ENCODE results near the gene DAGLA. TPM values are rescaled to one million over a fixed set of nuclear protein-coding genes. Genes with fewer than 3 reads are reported as not detected.

DAGLA gene
- total RNA-seq, 1 experiment from 2014 or later, result 8.6 TPM

DNA sequence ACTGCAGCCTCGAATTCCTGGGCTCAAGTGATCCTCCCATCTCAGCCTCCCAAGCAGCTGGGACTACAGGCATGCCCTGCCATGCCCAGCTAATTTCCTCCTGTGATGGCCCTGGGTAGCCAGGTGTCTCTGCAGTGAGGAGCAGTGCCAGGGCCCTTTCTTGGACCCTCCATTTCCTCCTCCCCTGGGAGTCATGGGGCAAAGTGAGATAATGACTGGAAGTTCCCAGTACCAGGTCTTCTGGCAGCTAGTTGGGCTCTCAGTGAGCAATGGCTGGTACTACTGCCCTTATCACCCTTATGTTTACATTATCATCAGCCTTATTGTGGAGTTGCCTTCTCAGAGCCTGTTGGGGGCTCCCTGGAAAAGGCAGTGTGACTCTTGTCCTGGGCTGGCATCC is 17.6 kb downstream of the DAGLA start:
- peak overlapping the region; percentile 66 for H3K9ac ChIP-seq (ENCODE audit: low read length)
- peaks cover 4% of the 10 kb centered on the region for H3F3A ChIP-seq (ENCODE audit: low read length, unreplicated experiment)
- H3K4me3 ChIP-seq (ENCODE audit: low read length), result no peak overlapping the region
- no peaks in the 10 kb centered on the region for H4K20me1 ChIP-seq (ENCODE audit: low read length)
- ChIA-PET POLR2A (ENCODE audit: unreplicated experiment) (no interaction called here), CTCF (interaction anchor here (0.9 to 1.5 kb wide), 2 partner anchors 30 to 36 kb away, joined by 3 to 4 read pairs; no protein-coding TSS in a partner anchor)
- BruUV-seq (replicated peaks), result no TSS peak
- intact Hi-C loops (cut with micrococcal nuclease), result loop anchor here (1.0 kb wide), 1 partner anchor 33 kb away; no protein-coding TSS in a partner anchor
- H3K4me1 ChIP-seq (ENCODE audit: insufficient read depth, low read length), result peaks cover 74% of the 10 kb centered on the region
- H3K27me3 ChIP-seq (ENCODE audit: low read length), result no peaks in the 10 kb centered on the region
- DNase-seq (no peak), ATAC-seq (no peak)
- no peaks in the 10 kb centered on the region for H3K9me2 ChIP-seq (replicated peaks; ENCODE audit: low read length)
- TF ChIP-seq EZH2phosphoT487 (IDR thresholded peaks at IDR 0.05; ENCODE audit: borderline replicate concordance, low read length) (no peak), EZH2 (IDR thresholded peaks at IDR 0.05; ENCODE audit: low read length, unreplicated experiment) (no peak)
- TF ChIP-seq, protein P1, sequence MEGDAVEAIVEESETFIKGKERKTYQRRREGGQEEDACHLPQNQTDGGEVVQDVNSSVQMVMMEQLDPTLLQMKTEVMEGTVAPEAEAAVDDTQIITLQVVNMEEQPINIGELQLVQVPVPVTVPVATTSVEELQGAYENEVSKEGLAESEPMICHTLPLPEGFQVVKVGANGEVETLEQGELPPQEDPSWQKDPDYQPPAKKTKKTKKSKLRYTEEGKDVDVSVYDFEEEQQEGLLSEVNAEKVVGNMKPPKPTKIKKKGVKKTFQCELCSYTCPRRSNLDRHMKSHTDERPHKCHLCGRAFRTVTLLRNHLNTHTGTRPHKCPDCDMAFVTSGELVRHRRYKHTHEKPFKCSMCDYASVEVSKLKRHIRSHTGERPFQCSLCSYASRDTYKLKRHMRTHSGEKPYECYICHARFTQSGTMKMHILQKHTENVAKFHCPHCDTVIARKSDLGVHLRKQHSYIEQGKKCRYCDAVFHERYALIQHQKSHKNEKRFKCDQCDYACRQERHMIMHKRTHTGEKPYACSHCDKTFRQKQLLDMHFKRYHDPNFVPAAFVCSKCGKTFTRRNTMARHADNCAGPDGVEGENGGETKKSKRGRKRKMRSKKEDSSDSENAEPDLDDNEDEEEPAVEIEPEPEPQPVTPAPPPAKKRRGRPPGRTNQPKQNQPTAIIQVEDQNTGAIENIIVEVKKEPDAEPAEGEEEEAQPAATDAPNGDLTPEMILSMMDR (conservative IDR thresholded peaks at IDR 0.05; ENCODE audit: low read depth, low read length), result no peak
- no peak overlapping the region for H3K4me2 ChIP-seq (ENCODE audit: low read length)
- no peaks in the 10 kb centered on the region for H3K36me3 ChIP-seq (ENCODE audit: low read depth, low read length)
- H2AFZ ChIP-seq (ENCODE audit: low read length), result no peak overlapping the region
- H3K79me2 ChIP-seq (ENCODE audit: low read length), result peaks cover 53% of the 10 kb centered on the region
- H3K9me3 ChIP-seq (ENCODE audit: low read length), result no peaks in the 10 kb centered on the region
- H3K27ac ChIP-seq (ENCODE audit: low read length), result peak overlapping the region; percentile 92

DNA sequence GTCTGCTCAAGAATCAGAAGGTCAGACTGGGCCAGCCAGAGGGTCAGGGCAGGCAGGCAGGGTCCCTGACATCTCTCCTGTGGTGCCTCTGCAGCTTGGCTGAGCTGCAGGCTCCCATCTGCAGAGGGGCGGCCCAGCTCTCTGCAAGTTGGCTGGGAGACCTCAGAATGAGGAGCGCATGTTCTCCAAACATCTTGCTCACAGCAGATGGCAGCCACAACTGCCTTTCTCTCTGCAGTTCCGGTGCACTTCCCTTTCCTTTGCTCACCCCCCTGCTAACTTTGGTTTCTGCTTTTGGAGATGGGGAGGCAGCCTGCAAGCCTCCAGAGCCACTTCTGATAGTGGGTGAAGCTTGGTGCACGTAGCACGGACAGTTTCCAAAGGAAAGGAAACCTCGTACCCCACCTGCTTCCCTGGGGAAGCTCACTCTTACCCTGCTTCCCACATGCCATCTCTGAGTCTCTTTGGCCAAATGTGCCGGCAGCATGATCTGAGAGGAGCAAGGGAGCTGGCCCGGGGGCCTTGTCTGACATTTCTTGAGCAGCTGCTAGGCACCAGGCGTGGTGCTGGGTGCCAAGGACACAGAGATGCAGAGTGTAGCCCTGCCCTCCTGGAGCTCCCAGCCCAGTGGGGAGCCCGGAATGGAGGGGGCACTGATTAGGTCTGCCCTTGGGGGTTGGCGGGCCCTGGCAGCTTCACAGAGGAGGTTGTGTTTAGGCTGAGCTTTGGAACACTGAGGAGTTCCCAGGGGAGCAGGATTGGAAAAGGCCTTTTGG is 18.2 kb downstream of the DAGLA start:
- intact Hi-C loops (cut with micrococcal nuclease), result no loop called here
- H3K9ac ChIP-seq (ENCODE audit: low read length), result no peak overlapping the region; the same call in 1 of the 2 replicates
- CTCF ChIA-PET, result interaction anchor here (0.9 to 1.5 kb wide), 2 partner anchors 30 to 35 kb away, joined by 3 to 4 read pairs; no protein-coding TSS in a partner anchor
- BruUV-seq (replicated peaks), result no TSS peak
- no peak for DNase-seq
- H3K27me3 ChIP-seq (ENCODE audit: low read length), result no peaks in the 10 kb centered on the region
- no peaks in the 10 kb centered on the region for H4K20me1 ChIP-seq (ENCODE audit: low read length)
- ATAC-seq, result no peak
- H3K27ac ChIP-seq (ENCODE audit: low read length), result peak overlapping the region; percentile 92
- no peak for TF ChIP-seq EZH2 (IDR thresholded peaks at IDR 0.05; ENCODE audit: low read length, unreplicated experiment)
- H3K9me2 ChIP-seq (replicated peaks; ENCODE audit: low read length), result no peaks in the 10 kb centered on the region
- H3K4me2 ChIP-seq (ENCODE audit: low read length), result peak overlapping the region; percentile 67
- H3K4me3 ChIP-seq (ENCODE audit: low read length), result no peak overlapping the region
- H3K4me1 ChIP-seq (ENCODE audit: insufficient read depth, low read length), result peaks cover 74% of the 10 kb centered on the region
- H3K9me3 ChIP-seq (ENCODE audit: low read length), result no peaks in the 10 kb centered on the region
- peaks cover 4% of the 10 kb centered on the region for H3F3A ChIP-seq (ENCODE audit: low read length, unreplicated experiment)
- no peaks in the 10 kb centered on the region for H3K36me3 ChIP-seq (ENCODE audit: low read depth, low read length)
- POLR2A ChIA-PET (ENCODE audit: unreplicated experiment), result no interaction called here
- H3K79me2 ChIP-seq (ENCODE audit: low read length), result peaks cover 53% of the 10 kb centered on the region
- H2AFZ ChIP-seq (ENCODE audit: low read length), result no peak overlapping the region

DNA sequence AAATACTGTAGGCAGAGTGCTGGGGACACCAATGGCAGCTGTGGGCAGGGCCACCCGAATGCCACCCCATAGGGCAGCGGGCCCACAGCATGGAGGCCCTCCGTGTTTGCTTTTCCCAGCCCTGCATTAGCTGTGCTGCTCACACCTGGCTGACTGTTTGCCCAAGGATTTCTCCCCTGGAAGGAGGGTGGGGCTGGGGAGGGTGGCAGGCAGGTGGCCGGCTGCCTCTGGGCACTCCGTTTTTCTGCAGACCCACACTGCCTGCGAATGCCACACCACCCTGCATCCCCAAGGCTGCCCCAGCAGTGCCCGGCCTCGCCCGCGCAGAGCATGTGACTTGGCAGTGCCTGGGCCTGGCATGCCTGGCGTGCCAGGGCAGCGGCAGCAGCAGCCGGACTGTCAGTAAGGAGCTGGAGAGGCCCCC is 19.6 kb downstream of the DAGLA start:
- ATAC-seq (peak; percentile 23), DNase-seq (peak; percentile 82)
- CTCF ChIA-PET, result no interaction called here
- H3K36me3 ChIP-seq (ENCODE audit: low read depth, low read length), result no peaks in the 10 kb centered on the region
- no peaks in the 10 kb centered on the region for H4K20me1 ChIP-seq (ENCODE audit: low read length)
- intact Hi-C loops (cut with micrococcal nuclease), result no loop called here
- no peak for TF ChIP-seq EZH2phosphoT487 (IDR thresholded peaks at IDR 0.05; ENCODE audit: borderline replicate concordance, low read length)
- TF ChIP-seq, protein P1 (conservative IDR thresholded peaks at IDR 0.05; ENCODE audit: low read depth, low read length), result no peak
- no peak for TF ChIP-seq EZH2 (IDR thresholded peaks at IDR 0.05; ENCODE audit: low read length, unreplicated experiment)
- H3K27ac ChIP-seq (ENCODE audit: low read length), result peak overlapping the region; percentile 92
- peak overlapping the region; percentile 45 for H3K9ac ChIP-seq (ENCODE audit: low read length)
- no TSS peak for BruUV-seq (replicated peaks)
- H3K4me3 ChIP-seq (ENCODE audit: low read length), result peak overlapping the region; percentile 14; the same call in 1 of the 2 replicates
- peak overlapping the region; percentile 67 for H3K4me2 ChIP-seq (ENCODE audit: low read length)
- H3K79me2 ChIP-seq (ENCODE audit: low read length), result peaks cover 40% of the 10 kb centered on the region
- H3K9me3 ChIP-seq (ENCODE audit: low read length), result no peaks in the 10 kb centered on the region
- no peaks in the 10 kb centered on the region for H3K9me2 ChIP-seq (replicated peaks; ENCODE audit: low read length)
- H3K4me1 ChIP-seq (ENCODE audit: insufficient read depth, low read length), result peaks cover 69% of the 10 kb centered on the region
- no peak overlapping the region for H2AFZ ChIP-seq (ENCODE audit: low read length)
- POLR2A ChIA-PET (ENCODE audit: unreplicated experiment), result no interaction called here
- H3F3A ChIP-seq (ENCODE audit: low read length, unreplicated experiment), result peaks cover 4% of the 10 kb centered on the region
- no peaks in the 10 kb centered on the region for H3K27me3 ChIP-seq (ENCODE audit: low read length)

All from PC-3 (cell line).